ENCODE measurements around the gene TALDO1. TPM values are rescaled to one million over a fixed set of nuclear protein-coding genes. Genes with fewer than 3 reads are reported as not detected.

The TALDO1 gene
- total RNA-seq, 1 experiment from 2014 or later, result 314 TPM

DNA sequence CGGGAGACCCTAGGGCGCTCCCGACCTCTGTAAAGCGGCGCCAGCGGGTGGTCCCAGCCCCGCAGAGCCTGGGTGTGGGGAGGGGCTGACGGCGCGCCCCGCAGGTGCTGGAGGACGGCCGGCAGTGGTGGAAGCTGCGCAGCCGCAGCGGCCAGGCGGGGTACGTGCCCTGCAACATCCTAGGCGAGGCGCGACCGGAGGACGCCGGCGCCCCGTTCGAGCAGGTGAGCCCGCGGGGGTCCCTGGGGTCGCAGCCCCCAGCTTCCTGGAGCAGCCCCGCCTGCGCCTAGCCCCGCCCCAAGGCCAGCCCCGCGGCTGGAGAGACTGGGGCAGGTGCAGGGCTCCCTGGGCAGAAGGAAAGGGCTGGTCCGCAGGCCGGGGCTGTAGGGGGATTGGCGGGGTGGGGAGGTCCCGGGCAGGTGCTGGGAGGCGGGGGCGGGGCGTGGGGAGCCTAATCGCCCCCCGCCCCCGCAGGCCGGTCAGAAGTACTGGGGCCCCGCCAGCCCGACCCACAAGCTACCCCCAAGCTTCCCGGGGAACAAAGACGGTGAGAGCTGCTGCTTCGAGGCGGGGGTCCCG, 21.6 kb upstream of the TALDO1 start:
- ChIA-PET POLR2A (interaction anchor here (1.0 to 1.6 kb wide), 7 partner anchors 15 to 51 kb away, joined by 3 to 8 read pairs (median 5); partner anchors contain the start of genes DEAF1, GATD1, TALDO1 and TMEM80), CTCF (interaction anchor here (0.6 to 6.6 kb wide), 29 partner anchors 11 to 278 kb away, joined by 3 to 94 read pairs (median 5); partner anchors contain the start of genes CEND1, DEAF1, EPS8L2 and GATD1)
- Mint-ChIP-seq H3K36me3 (no peaks in the 10 kb centered on the region), H3K27me3 (ENCODE audit: low read depth) (peaks cover 8% of the 10 kb centered on the region), H3K4me3 (peak overlapping the region; percentile 69), H3K4me1 (peaks cover 12% of the 10 kb centered on the region), H3K27ac (no peak overlapping the region), H3K9me3 (no peaks in the 10 kb centered on the region)
- peak; percentile 14 for ATAC-seq
- peak; percentile 58 for DNase-seq (ENCODE audit: low spot score)
- no peak for TF ChIP-seq SMAD4 (CRISPR knock-in tag; IDR thresholded peaks at IDR 0.05)
- no peak for TF ChIP-seq EMX1 (CRISPR knock-in tag; IDR thresholded peaks at IDR 0.05)
- TF ChIP-seq, protein P1, sequence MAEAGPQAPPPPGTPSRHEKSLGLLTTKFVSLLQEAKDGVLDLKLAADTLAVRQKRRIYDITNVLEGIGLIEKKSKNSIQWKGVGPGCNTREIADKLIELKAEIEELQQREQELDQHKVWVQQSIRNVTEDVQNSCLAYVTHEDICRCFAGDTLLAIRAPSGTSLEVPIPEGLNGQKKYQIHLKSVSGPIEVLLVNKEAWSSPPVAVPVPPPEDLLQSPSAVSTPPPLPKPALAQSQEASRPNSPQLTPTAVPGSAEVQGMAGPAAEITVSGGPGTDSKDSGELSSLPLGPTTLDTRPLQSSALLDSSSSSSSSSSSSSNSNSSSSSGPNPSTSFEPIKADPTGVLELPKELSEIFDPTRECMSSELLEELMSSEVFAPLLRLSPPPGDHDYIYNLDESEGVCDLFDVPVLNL (CRISPR knock-in tag; IDR thresholded peaks at IDR 0.05; ENCODE audit: borderline replicate concordance, low read depth), result no peak
- TF ChIP-seq JAZF1 (CRISPR knock-in tag; IDR thresholded peaks at IDR 0.05), result no peak
- TF ChIP-seq MXD4 (CRISPR knock-in tag; IDR thresholded peaks at IDR 0.05; ENCODE audit: borderline replicate concordance), result no peak
- no peak for TF ChIP-seq ATF1 (CRISPR knock-in tag; IDR thresholded peaks at IDR 0.05)
- TF ChIP-seq, protein P2, sequence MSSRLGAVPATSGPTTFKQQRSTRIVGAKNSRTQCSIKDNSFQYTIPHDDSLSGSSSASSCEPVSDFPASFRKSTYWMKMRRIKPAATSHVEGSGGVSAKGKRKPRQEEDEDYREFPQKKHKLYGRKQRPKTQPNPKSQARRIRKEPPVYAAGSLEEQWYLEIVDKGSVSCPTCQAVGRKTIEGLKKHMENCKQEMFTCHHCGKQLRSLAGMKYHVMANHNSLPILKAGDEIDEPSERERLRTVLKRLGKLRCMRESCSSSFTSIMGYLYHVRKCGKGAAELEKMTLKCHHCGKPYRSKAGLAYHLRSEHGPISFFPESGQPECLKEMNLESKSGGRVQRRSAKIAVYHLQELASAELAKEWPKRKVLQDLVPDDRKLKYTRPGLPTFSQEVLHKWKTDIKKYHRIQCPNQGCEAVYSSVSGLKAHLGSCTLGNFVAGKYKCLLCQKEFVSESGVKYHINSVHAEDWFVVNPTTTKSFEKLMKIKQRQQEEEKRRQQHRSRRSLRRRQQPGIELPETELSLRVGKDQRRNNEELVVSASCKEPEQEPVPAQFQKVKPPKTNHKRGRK (CRISPR knock-in tag; IDR thresholded peaks at IDR 0.05; ENCODE audit: borderline replicate concordance), result 0 out of 2 replicates have a peak, but pooled peaks have one; percentile 41
- TF ChIP-seq RELA (CRISPR knock-in tag; IDR thresholded peaks at IDR 0.05; ENCODE audit: borderline replicate concordance), result no peak
- TF ChIP-seq, protein P3, sequence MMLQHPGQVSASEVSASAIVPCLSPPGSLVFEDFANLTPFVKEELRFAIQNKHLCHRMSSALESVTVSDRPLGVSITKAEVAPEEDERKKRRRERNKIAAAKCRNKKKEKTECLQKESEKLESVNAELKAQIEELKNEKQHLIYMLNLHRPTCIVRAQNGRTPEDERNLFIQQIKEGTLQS (CRISPR knock-in tag; conservative IDR thresholded peaks at IDR 0.05), result no peak
- no peak for TF ChIP-seq NR2C2 (CRISPR knock-in tag; IDR thresholded peaks at IDR 0.05)
- TF ChIP-seq TCF7 (CRISPR knock-in tag; IDR thresholded peaks at IDR 0.05; ENCODE audit: low read depth), result no peak
- TF ChIP-seq RORB (CRISPR knock-in tag; IDR thresholded peaks at IDR 0.05), result no peak
- TF ChIP-seq, protein P4, sequence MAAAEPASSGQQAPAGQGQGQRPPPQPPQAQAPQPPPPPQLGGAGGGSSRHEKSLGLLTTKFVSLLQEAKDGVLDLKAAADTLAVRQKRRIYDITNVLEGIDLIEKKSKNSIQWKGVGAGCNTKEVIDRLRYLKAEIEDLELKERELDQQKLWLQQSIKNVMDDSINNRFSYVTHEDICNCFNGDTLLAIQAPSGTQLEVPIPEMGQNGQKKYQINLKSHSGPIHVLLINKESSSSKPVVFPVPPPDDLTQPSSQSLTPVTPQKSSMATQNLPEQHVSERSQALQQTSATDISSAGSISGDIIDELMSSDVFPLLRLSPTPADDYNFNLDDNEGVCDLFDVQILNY (CRISPR knock-in tag; IDR thresholded peaks at IDR 0.05), result no peak
- TF ChIP-seq, protein P5, sequence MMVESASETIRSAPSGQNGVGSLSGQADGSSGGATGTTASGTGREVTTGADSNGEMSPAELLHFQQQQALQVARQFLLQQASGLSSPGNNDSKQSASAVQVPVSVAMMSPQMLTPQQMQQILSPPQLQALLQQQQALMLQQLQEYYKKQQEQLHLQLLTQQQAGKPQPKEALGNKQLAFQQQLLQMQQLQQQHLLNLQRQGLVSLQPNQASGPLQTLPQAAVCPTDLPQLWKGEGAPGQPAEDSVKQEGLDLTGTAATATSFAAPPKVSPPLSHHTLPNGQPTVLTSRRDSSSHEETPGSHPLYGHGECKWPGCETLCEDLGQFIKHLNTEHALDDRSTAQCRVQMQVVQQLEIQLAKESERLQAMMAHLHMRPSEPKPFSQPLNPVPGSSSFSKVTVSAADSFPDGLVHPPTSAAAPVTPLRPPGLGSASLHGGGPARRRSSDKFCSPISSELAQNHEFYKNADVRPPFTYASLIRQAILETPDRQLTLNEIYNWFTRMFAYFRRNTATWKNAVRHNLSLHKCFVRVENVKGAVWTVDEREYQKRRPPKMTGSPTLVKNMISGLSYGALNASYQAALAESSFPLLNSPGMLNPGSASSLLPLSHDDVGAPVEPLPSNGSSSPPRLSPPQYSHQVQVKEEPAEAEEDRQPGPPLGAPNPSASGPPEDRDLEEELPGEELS (CRISPR knock-in tag; IDR thresholded peaks at IDR 0.05), result 0 out of 2 replicates have a peak, but pooled peaks have one; percentile 22
- TF ChIP-seq IRF2 (CRISPR knock-in tag; IDR thresholded peaks at IDR 0.05; ENCODE audit: borderline replicate concordance, low read depth), result no peak
- peak; percentile 68 for TF ChIP-seq ZNF423 (CRISPR knock-in tag; IDR thresholded peaks at IDR 0.05)
- TF ChIP-seq, protein P6, sequence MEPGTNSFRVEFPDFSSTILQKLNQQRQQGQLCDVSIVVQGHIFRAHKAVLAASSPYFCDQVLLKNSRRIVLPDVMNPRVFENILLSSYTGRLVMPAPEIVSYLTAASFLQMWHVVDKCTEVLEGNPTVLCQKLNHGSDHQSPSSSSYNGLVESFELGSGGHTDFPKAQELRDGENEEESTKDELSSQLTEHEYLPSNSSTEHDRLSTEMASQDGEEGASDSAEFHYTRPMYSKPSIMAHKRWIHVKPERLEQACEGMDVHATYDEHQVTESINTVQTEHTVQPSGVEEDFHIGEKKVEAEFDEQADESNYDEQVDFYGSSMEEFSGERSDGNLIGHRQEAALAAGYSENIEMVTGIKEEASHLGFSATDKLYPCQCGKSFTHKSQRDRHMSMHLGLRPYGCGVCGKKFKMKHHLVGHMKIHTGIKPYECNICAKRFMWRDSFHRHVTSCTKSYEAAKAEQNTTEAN (CRISPR knock-in tag; IDR thresholded peaks at IDR 0.05), result 0 out of 2 replicates have a peak, but pooled peaks have one; percentile 50
- no peak for TF ChIP-seq TP53 (CRISPR knock-in tag; IDR thresholded peaks at IDR 0.05)
- TF ChIP-seq, protein P7, sequence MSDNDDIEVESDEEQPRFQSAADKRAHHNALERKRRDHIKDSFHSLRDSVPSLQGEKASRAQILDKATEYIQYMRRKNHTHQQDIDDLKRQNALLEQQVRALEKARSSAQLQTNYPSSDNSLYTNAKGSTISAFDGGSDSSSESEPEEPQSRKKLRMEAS (CRISPR knock-in tag; IDR thresholded peaks at IDR 0.05), result no peak
- no peak for TF ChIP-seq NFATC4 (CRISPR knock-in tag; IDR thresholded peaks at IDR 0.05)
- TF ChIP-seq, protein P8, sequence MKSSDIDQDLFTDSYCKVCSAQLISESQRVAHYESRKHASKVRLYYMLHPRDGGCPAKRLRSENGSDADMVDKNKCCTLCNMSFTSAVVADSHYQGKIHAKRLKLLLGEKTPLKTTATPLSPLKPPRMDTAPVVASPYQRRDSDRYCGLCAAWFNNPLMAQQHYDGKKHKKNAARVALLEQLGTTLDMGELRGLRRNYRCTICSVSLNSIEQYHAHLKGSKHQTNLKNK (CRISPR knock-in tag; IDR thresholded peaks at IDR 0.05), result no peak
- TF ChIP-seq ZNF317 (CRISPR knock-in tag; IDR thresholded peaks at IDR 0.05; ENCODE audit: borderline replicate concordance, low read depth), result 0 out of 2 replicates have a peak, but pooled peaks have one; percentile 6
- no peak for TF ChIP-seq NFYB (CRISPR knock-in tag; conservative IDR thresholded peaks at IDR 0.05; ENCODE audit: low read depth)
- TF ChIP-seq, protein P9, sequence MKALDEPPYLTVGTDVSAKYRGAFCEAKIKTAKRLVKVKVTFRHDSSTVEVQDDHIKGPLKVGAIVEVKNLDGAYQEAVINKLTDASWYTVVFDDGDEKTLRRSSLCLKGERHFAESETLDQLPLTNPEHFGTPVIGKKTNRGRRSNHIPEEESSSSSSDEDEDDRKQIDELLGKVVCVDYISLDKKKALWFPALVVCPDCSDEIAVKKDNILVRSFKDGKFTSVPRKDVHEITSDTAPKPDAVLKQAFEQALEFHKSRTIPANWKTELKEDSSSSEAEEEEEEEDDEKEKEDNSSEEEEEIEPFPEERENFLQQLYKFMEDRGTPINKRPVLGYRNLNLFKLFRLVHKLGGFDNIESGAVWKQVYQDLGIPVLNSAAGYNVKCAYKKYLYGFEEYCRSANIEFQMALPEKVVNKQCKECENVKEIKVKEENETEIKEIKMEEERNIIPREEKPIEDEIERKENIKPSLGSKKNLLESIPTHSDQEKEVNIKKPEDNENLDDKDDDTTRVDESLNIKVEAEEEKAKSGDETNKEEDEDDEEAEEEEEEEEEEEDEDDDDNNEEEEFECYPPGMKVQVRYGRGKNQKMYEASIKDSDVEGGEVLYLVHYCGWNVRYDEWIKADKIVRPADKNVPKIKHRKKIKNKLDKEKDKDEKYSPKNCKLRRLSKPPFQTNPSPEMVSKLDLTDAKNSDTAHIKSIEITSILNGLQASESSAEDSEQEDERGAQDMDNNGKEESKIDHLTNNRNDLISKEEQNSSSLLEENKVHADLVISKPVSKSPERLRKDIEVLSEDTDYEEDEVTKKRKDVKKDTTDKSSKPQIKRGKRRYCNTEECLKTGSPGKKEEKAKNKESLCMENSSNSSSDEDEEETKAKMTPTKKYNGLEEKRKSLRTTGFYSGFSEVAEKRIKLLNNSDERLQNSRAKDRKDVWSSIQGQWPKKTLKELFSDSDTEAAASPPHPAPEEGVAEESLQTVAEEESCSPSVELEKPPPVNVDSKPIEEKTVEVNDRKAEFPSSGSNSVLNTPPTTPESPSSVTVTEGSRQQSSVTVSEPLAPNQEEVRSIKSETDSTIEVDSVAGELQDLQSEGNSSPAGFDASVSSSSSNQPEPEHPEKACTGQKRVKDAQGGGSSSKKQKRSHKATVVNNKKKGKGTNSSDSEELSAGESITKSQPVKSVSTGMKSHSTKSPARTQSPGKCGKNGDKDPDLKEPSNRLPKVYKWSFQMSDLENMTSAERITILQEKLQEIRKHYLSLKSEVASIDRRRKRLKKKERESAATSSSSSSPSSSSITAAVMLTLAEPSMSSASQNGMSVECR (CRISPR knock-in tag; IDR thresholded peaks at IDR 0.05; ENCODE audit: borderline replicate concordance), result no peak
- TF ChIP-seq FOXJ3 (CRISPR knock-in tag; IDR thresholded peaks at IDR 0.05; ENCODE audit: borderline replicate concordance), result no peak

All from WTC11 (cell line).